ENCODE data around the gene GALR2.
"Not testable (repeated sequence)": the region's sequence is repeated elsewhere in the genome, so short reads cannot be mapped to it uniquely, and the experiment has no call there.

GALR2 gene

DNA sequence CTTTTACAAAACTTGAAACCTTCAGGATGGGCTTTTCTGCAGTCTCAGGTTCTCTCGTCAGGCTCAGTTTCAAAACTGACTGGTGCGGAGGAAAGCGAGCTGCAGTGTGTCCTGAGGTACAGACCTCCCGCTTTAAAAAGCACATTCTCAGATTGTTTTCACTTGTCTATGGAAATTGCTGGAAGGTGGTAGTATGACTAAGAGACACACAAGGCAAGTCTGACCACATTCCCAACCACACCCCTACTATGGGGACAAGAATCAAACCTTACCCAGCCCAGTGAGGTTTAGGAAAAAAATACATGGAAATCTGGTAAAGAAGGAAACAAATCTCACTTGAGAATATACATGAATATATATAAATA is 20.5 kb upstream of the GALR2 start:
- peak overlapping the region; percentile 86 for H3K27ac Mint-ChIP-seq
- H3K9me3 Mint-ChIP-seq, result no peaks in the 10 kb centered on the region
- peaks cover 16% of the 10 kb centered on the region for H3K4me1 Mint-ChIP-seq
- TF ChIP-seq, protein P1, sequence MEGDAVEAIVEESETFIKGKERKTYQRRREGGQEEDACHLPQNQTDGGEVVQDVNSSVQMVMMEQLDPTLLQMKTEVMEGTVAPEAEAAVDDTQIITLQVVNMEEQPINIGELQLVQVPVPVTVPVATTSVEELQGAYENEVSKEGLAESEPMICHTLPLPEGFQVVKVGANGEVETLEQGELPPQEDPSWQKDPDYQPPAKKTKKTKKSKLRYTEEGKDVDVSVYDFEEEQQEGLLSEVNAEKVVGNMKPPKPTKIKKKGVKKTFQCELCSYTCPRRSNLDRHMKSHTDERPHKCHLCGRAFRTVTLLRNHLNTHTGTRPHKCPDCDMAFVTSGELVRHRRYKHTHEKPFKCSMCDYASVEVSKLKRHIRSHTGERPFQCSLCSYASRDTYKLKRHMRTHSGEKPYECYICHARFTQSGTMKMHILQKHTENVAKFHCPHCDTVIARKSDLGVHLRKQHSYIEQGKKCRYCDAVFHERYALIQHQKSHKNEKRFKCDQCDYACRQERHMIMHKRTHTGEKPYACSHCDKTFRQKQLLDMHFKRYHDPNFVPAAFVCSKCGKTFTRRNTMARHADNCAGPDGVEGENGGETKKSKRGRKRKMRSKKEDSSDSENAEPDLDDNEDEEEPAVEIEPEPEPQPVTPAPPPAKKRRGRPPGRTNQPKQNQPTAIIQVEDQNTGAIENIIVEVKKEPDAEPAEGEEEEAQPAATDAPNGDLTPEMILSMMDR (IDR thresholded peaks at IDR 0.05), result no peak
- H3K36me3 Mint-ChIP-seq (ENCODE audit: low read depth), result peaks cover 70% of the 10 kb centered on the region
- H3K4me3 Mint-ChIP-seq, result no peak overlapping the region
- no peak for DNase-seq
- no peaks in the 10 kb centered on the region for H3K27me3 Mint-ChIP-seq (ENCODE audit: low read depth, poor library complexity)

DNA sequence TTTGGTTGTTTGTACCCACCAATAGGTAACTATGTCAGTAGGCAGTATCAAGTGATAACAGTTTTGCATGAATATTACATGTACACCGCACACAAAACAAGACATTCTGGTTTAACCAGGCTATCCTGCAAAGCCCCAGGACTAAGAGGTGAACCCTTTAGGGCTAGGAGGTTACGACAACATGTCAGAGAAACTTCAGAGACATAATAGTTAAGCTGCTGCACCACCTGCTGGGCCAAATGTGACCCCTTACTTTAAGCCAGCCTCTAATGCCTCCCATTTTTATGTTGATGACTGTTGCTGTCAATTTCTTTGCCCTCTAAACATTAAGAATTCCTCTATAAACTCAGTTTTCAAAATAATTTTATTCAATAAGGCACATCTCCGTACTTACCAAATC is 17.7 kb upstream of the GALR2 start:
- no peaks in the 10 kb centered on the region for H3K27me3 Mint-ChIP-seq (ENCODE audit: low read depth, poor library complexity)
- DNase-seq, result no peak
- peaks cover 64% of the 10 kb centered on the region for H3K36me3 Mint-ChIP-seq (ENCODE audit: low read depth)
- TF ChIP-seq, protein P1 (IDR thresholded peaks at IDR 0.05), result no peak
- no peak overlapping the region for H3K4me3 Mint-ChIP-seq
- H3K4me1 Mint-ChIP-seq, result peaks cover 10% of the 10 kb centered on the region
- H3K9me3 Mint-ChIP-seq, result no peaks in the 10 kb centered on the region
- H3K27ac Mint-ChIP-seq, result no peak overlapping the region

DNA sequence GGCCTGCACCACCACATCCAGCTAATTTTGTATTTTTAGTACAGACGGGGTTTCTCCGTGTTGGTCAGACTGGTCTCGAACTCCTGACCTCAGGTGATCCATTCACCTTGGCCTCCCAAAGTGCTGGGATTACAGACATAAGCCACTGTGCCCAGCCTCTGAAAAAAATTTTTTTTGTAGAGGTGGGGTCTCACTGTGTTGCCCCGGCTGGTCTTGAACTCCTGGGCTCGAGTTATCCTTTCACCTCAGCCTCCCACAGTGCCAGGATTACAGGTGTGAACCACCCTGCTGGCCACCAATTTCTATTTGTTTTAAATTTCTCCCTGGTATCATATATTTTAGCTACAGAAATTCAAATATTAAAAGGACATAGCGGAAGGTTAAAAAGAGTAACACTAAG is 16.3 kb upstream of the GALR2 start:
- H3K27ac Mint-ChIP-seq; DNase-seq; H3K27me3 Mint-ChIP-seq (ENCODE audit: low read depth, poor library complexity); H3K4me3 Mint-ChIP-seq; H3K4me1 Mint-ChIP-seq; H3K9me3 Mint-ChIP-seq: not testable (repeated sequence)
- peaks cover 69% of the 10 kb centered on the region for H3K36me3 Mint-ChIP-seq (ENCODE audit: low read depth)

DNA sequence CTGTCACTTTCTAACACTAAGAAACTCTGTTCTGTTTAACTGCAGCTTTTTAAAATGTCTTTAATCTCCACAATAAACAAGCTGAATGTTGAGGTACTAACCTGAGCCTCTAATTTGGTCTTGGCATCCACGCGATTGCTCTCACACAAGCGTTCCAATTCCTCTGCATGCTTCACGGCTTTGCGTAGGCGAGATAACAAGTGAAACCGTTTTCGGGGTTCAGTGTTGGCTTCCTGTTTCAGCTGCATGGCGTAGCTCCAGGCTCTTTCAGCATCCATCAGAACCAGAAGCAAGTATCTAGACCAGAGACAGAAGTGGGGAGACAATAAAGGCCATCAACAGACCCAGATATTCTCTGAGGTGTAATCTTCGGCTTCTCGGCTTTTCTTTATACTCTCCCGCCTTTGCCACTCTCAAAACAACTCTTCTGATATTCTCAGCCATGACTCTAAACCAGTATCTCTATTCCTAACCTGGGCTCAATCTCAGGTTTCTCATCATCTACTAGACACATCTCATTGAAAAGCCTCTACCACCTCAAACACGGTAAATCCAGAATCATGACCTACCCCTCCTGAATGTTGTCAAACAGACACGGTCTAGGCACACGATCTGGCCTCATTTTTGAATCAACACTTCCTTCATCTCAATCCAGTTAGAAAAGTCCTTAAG is 10.6 kb upstream of the GALR2 start:
- H3K27me3 Mint-ChIP-seq (ENCODE audit: low read depth, poor library complexity), result no peaks in the 10 kb centered on the region
- TF ChIP-seq, protein P1 (IDR thresholded peaks at IDR 0.05), result no peak
- no peak overlapping the region for H3K27ac Mint-ChIP-seq
- H3K4me3 Mint-ChIP-seq, result no peak overlapping the region
- no peaks in the 10 kb centered on the region for H3K9me3 Mint-ChIP-seq
- DNase-seq, result no peak
- H3K4me1 Mint-ChIP-seq, result no peaks in the 10 kb centered on the region
- H3K36me3 Mint-ChIP-seq (ENCODE audit: low read depth), result peaks cover 74% of the 10 kb centered on the region

DNA sequence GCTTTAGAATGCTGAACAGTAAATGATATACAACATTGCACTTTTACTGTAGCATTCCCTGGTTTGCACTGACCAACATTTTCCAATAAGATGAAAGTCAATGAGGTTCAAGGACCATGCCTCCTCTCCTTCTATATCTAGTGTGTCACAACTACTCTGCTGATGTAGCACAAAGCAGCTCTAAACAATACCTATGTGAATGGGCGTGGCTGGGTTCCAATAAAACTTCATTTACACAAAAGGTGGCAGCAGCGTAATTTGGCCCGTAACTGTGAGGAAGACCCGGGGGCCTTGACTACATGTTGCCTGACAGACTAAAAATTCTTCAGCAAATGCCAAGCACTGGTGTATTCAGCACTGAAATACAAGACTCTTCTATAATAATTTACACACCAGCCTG is 8.8 kb upstream of the GALR2 start:
- no peaks in the 10 kb centered on the region for H3K9me3 Mint-ChIP-seq
- no peak overlapping the region for H3K27ac Mint-ChIP-seq
- DNase-seq, result no peak
- peaks cover 61% of the 10 kb centered on the region for H3K36me3 Mint-ChIP-seq (ENCODE audit: low read depth)
- no peaks in the 10 kb centered on the region for H3K27me3 Mint-ChIP-seq (ENCODE audit: low read depth, poor library complexity)
- TF ChIP-seq, protein P1 (IDR thresholded peaks at IDR 0.05), result no peak
- peaks cover 7% of the 10 kb centered on the region for H3K4me1 Mint-ChIP-seq
- no peak overlapping the region for H3K4me3 Mint-ChIP-seq

DNA sequence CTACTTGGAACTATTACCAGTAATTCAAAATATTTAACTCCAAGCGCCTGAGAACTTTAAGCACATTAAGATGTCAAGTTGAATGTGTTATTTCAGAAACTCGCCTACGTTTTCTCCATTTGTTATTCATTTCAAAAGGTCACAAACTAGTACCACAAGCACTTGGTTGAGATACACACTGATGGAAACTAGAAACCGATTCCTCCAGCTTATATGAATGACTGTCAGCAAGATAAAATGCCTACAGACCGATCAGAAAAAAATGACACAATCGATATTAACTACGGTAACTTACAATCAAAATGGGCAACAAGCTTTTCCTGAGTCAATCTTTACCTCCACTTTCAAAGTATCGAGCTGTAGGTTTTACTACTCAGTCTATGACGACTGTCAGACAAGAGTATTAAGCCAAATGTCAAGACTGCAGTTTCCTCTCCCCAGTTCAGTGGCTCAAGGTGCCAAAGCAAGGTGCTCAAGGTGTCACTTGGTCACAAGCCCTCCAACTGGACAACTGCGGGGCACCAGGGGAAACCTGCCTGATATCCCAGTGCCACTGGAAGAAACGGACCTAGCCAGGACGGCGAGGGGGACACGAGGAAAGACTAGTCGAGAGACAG is 2.9 kb upstream of the GALR2 start:
- H3K27ac Mint-ChIP-seq, result peak overlapping the region; percentile 90

More for the DNA sequence above, 2.9 kb upstream of the GALR2 start:
- TF ChIP-seq, protein P1 (IDR thresholded peaks at IDR 0.05), result no peak
- Mint-ChIP-seq H3K27me3 (ENCODE audit: low read depth, poor library complexity) (peaks cover 40% of the 10 kb centered on the region), H3K36me3 (ENCODE audit: low read depth) (peaks cover 15% of the 10 kb centered on the region), H3K9me3 (no peaks in the 10 kb centered on the region), H3K4me1 (peaks cover 42% of the 10 kb centered on the region), H3K4me3 (peak overlapping the region; percentile 95)
- no peak for DNase-seq
